Cerebellar cortex (tissue), 1 donor: ENCODE data around the gene ISL2.

Source experiments
- DNase-seq: peaks from one replicate; pipeline ENCODE4 v3.0.0-alpha.2; 2015; ENCODE audit warnings: low spot score

ISL2 gene

DNA sequence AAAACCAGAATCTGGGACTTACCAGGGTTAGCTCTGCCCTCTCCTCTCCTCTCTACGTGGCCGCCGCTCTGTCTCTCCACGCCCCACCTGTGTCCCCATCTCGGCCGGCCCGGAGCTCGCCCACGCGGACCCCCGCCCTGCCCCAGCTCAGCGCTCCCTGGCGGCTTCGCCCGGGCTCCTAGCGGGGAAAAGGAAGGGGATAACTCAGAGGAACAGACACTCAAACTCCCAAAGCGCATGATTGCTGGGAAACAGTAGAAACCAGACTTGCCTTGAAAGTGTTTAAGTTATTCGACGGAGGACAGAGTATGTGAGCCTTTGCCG, 5.4 kb downstream of the ISL2 start:
- DNase-seq, result no peak

DNA sequence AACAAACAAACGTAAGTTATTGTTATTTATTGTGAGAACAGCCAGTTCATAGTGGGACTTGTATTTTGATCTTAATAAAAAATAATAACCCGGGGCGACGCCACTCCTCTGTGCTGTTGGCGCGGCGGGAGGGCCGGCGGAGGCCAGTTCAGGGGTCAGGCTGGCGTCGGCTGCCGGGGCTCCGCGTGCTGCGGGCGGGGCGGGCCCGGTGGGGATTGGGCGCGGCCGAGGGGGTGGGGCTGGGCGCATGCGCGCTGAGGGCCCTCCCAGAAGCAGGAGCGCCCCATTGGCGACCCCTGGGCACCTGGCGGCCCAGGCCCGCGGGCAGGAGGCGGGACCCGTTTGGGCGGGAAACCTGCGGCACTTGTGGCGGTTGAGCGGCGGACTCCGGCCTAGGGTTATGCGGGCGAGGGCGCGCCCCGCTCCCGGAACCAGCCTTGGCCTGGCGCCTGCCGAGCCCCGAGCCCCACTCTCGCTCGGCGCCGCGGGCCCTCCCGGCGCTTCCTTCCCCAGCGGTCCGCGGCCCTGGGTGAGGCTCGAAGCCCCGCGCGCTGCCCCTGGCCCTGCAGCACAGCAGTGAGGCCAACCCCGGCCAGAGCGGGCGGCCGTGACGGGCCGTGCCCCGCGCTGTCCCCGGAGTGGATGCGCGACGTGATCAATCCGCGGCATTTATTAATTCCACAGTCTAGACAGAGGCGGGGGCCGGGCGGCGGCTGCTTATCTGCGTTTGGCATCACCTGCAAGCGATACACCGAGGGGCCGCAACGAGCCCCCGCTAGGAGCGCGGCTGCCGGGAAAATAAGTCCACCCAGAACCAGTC, 6.0 kb downstream of the ISL2 start:
- no peak for DNase-seq

DNA sequence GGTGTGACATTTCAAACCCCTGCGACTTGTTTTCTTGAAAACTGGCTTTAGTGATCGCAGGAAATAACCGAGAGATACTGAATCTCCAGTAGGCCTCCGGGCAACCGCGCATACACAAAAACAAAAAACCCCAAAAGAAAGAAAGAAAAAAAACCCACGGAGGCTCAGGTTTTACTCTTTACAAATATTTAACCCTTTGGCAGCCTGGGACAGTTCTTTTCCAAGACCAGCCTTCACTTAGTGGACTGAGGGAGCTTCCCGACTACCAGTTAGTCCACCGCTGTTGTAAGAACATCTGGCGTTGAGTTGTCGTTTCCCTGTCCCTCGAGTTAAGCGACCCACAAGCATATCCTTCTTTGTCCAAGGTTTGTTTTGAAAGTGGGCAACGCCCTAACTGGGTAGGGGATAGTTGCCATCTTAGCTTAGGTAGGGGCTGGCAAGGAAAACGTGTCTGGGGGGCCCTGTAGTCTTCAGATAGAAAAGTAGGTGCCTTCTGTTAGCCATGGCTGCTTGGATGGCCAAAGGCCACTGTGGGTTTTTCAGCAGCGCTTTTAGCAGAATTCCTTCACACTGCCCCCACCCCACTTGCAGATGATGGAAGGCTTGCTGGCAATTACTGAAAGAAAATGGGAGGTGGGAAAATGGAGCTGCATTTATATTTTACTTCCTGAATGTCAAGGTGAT, 6.9 kb downstream of the ISL2 start:
- DNase-seq, result no peak

GRCh38 chr15:76344893-76345582, 8.5 kb downstream of the ISL2 start:
- DNase-seq, result no peak

DNA sequence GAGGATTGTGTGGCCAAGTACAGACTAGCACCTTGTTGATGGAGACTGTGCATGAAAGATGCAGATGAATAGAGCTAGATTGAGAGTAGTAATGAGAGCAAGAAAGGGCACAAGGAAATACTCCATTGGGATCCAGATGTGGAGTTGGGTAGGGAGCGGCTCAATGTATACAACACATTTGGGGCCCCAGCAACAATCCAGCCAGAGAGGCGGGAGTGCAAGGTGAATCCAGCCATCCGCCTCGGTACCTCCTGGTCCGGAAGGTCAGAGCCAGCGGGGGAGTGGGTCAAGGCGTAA, 9.0 kb downstream of the ISL2 start:
- DNase-seq, result no peak

GRCh38 chr15:76345880-76346668, 9.5 kb downstream of the ISL2 start:
- DNase-seq, result no peak

DNA sequence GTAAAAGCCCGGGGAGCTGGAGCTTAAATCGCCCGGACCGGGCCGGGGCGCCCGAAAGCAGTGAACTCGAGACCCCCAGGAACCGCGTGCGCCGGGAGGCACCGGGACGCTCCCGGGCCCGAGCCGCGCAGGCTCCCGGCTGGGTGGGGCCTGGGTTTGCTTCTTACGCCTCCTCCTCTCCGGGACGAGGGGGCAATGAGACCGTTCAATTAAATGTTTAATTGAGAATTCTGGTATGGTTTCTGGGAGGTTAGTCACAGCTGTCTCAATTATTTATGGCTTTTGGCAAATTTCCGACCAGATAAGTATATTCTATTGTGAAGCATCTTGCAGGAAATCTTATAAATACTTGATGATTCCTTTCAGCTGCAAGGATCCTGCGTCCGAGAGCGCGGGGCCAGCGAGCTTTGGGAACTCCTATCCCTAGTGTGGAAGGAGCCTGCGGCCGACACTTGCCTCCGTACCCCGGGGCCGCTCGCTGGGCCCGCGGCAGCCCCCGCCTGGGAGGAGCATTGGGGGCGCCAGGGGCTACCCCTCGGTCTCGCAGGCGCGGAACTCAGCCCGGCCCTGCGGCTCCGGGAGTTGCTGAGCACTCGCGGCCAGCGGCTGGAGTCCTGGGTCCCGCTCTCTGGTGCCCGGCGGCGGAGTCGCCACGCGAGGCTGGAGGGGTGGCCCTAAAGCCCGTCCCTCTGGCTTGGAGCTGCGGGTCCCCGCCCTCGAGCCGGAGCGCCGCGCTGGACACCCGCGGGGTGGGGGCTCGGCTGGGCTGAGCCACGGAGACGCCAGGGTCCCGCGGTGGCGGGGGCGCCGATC, 10.3 kb downstream of the ISL2 start:
- DNase-seq, result no peak

- no peak for DNase-seq
These were observed 11.0 kb downstream of the ISL2 start for GRCh38 chr15:76347482-76348055.

GRCh38 chr15:76349301-76350070, 12.9 kb downstream of the ISL2 start:
- DNase-seq, result no peak

DNA sequence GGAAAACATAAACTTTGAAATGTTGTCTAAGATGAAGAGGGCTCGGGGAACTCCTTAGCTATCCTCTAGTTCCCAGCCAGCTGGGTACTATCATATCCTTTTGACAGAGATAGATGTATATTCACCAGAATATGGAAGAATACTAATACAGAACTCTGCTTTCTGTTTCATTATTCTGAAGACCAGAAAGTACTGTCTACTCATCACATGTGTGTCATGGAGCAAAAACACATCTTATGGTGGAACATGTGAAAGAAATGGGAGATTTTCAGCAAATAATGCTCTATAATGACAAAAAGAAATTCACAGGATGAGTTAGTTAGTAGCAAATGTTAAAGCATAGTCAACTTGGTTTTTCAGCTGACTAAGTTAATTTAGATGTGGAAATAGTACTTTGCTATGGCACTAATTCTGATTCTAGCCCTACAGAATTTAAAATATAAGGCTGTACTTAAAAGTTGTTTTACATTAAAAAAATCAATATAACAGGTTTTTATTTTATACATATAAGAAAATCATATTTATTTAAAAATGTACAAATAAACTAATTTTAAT, 16.5 kb downstream of the ISL2 start:
- no peak for DNase-seq

GRCh38 chr15:76353903-76354302, 17.3 kb downstream of the ISL2 start:
- DNase-seq, result no peak

DNA sequence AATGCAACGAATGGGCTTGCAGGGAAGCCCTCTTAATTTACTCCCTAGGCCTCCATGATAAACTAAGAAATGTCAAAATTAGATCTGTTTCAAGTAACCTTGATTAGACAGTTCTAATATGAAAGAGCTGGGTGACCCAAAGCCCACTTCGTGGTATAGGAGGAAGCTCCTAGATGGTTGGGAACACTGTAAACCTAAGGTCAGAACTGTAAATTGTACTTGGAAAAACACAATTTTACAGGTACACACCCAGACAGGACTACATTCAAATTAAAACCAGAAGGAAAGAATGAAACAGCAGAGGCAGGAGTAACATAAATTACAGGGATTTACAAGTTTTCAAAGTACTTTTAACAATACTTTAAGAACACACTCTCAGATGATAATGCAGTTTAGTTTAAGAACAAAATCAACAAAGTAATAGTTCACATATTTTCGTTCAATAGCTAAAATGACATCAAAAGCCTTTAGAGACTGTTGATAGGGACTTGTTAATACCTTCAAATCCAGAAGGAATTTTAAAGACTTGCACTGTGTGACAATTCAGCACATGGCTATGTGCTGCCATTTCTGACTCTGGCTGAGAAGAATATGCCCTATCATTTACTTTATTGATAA, 18.4 kb downstream of the ISL2 start:
- DNase-seq, result no peak

GRCh38 chr15:76358453-76358852, 21.9 kb downstream of the ISL2 start:
- no peak for DNase-seq

- no peak for DNase-seq
These were observed 22.6 kb downstream of the ISL2 start for GRCh38 chr15:76359152-76359551.

- no peak for DNase-seq
These were observed 23.8 kb downstream of the ISL2 start for GRCh38 chr15:76360416-76360815.

DNA sequence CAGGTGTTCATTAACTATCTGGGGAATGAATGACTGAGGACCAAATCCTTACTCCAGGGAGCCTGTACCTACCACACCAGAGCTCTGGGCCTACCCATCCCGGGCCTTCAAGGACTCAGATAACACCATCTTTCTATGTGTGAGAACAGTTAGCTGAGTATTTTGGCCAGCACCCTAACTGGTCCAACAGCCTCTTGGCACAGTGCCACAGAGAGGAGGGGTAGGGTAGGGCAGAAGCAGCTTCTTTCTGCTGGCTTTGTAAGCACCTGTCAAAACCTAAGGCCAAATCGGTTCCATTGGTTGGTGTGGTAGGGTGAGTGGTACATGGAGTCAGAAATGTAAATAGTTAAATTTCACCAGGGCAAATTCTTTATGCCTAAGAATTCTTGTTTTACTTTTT, 26.7 kb downstream of the ISL2 start:
- DNase-seq, result no peak

DNA sequence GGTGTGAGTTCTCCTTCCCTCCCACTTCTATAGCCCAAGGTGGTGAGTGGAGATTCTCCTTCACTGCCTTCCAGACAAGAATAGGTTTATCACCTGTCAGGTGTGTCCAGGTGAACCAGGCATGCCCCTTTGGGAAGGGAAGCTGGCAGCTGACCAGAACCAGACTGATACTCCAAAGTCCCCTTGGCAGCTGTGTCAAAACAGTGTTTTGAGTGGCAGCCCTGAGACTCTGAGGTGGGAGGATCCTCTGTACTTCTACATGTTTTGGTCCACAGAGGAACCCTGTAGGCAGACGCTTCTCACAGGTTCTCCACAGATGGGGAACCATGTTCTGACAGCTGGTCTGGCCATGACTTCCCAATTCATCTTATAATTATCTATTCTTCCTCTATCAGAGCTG, 30.1 kb downstream of the ISL2 start:
- DNase-seq, result no peak

- DNase-seq, result no peak
These were observed 31.6 kb downstream of the ISL2 start for GRCh38 chr15:76368122-76368621.

DNA sequence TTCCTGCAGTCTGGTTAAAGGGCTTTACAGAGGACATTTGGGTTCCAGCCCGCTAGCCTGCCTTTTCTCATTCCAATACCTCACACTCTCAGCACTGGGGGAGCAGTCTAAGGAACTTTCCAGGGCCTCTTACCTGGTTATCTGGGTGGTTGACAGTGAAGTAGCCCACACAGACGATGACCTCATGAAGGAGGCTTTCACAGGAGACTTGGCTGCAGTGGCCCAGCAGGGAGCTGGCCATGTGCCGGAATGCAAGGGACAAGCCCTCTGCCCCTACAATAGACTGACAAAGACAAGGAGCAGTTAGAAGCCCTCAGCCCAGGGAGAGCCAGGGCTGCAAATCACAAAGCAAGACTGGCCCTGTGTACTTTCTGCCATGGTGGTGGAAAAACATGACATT, 39.5 kb downstream of the ISL2 start:
- DNase-seq, result no peak

DNA sequence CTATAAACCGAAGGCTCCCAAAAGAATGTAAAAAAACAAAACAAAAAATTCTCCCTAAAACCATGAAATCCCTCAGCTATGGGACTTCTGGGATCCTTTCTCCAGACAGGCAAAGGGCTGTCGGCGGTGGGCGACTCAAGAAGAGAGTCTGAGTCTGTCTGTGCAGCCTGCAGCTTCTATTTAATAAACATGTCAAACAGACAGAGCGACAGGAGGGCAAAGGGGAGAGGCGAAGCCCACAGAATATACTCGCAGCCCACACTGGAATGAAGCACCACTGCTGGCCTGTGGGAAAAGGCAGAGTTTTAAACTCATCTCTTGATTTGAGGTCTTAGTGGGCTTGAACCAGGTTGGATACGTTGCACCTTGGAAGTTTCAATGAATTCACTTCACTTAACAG, 40.2 kb downstream of the ISL2 start:
- DNase-seq, result no peak
